MM.1S (cell line): ENCODE results near the gene URI1.
"Not testable (repeated sequence)": the region's sequence is repeated elsewhere in the genome, so short reads cannot be mapped to it uniquely, and the experiment has no call there.

Experiments
- DNase-seq: peaks from one replicate; pipeline ENCODE4 v3.0.0-alpha.2; 2015
- H2AFZ ChIP-seq: fragments of 300-600 bp; sonication (generic); 2 replicates; pipeline ENCODE4 v1.6.0; 2016; ENCODE audit warnings: antibody characterized with exemption, low read length
- H3F3A ChIP-seq: fragments of 300-600 bp; sonication (generic); 2 replicates; pipeline ENCODE4 v1.6.1; 2016; ENCODE audit warnings: mild to moderate bottlenecking, antibody characterized with exemption, low read length, moderate library complexity, mixed read lengths; ENCODE audit not compliant: insufficient read depth
- H3K27ac ChIP-seq: fragments of 300-600 bp; sonication (generic); 2 replicates; pipeline ENCODE4 v1.5.1; 2016; ENCODE audit warnings: mild to moderate bottlenecking, low read length
- H3K27me3 ChIP-seq: fragments of 300-600 bp; sonication (generic); replicated peaks from 2 replicates; pipeline ENCODE4 v1.6.0; 2016; ENCODE audit warnings: low read length; ENCODE audit not compliant: insufficient read depth
- H3K36me3 ChIP-seq: fragments of 300-600 bp; sonication (generic); replicated peaks from 2 replicates; pipeline ENCODE4 v1.6.1; 2016; ENCODE audit warnings: mild to moderate bottlenecking, low read length, mixed read lengths; ENCODE audit not compliant: insufficient read depth
- H3K4me1 ChIP-seq: fragments of 300-600 bp; sonication (generic); 2 replicates; pipeline ENCODE4 v1.6.1; 2016; ENCODE audit warnings: low read length, mixed read lengths
- H3K4me2 ChIP-seq: fragments of 300-600 bp; sonication (generic); 2 replicates; pipeline ENCODE4 v1.6.0; 2016; ENCODE audit warnings: low read depth, low read length
- H3K4me3 ChIP-seq: fragments of 300-600 bp; sonication (generic); 2 replicates; pipeline ENCODE4 v1.5.1; 2016; ENCODE audit warnings: low read length, mixed read lengths
- H3K79me2 ChIP-seq: fragments of 300-600 bp; sonication (generic); 2 replicates; pipeline ENCODE4 v1.6.1; 2016; ENCODE audit warnings: mixed run types, low read length, mixed read lengths
- H3K9ac ChIP-seq: fragments of 300-600 bp; sonication (generic); 2 replicates; pipeline ENCODE4 v1.6.1; 2016; ENCODE audit warnings: low read length, mixed read lengths
- H3K9me2 ChIP-seq: fragments of 300-600 bp; sonication (generic); replicated peaks from 2 replicates; pipeline ENCODE4 v1.6.1; 2016; ENCODE audit warnings: mild to moderate bottlenecking, low read length, mixed read lengths; ENCODE audit not compliant: insufficient read depth
- H3K9me3 ChIP-seq: fragments of 300-600 bp; sonication (generic); replicated peaks from 2 replicates; pipeline ENCODE4 v1.6.1; 2016; ENCODE audit warnings: mild to moderate bottlenecking, low read length, mixed read lengths; ENCODE audit not compliant: insufficient read depth
- H4K20me1 ChIP-seq: fragments of 300-600 bp; sonication (generic); 2 replicates; pipeline ENCODE4 v1.6.1; 2016; ENCODE audit warnings: mild to moderate bottlenecking, low read length, moderate library complexity, mixed read lengths; ENCODE audit not compliant: insufficient read depth
- CTCF ChIP-seq: fragments of 300-600 bp; sonication (generic); IDR thresholded peaks from 2 replicates; pipeline ENCODE4 v1.5.1; 2016; ENCODE audit warnings: antibody characterized with exemption, low read length, mixed read lengths
- EZH2 ChIP-seq: fragments of 300-600 bp; sonication (generic); optimal IDR thresholded peaks from 2 replicates; pipeline ENCODE3; 2017; ENCODE audit warnings: low read depth, mild to moderate bottlenecking, antibody characterized with exemption, low read length, mixed read lengths
- EZH2phosphoT487 ChIP-seq: fragments of 300-600 bp; sonication (generic); IDR thresholded peaks from 2 replicates; pipeline ENCODE4 v1.6.1; 2018; ENCODE audit warnings: antibody characterized with exemption, low read length

URI1 gene

GRCh38 chr19:29914933-29915332, 27.1 kb upstream of the URI1 start:
- H3K4me3 ChIP-seq = no peak overlapping the region
- H3F3A ChIP-seq = no peaks in the 10 kb centered on the region
- DNase-seq = no peak
- no peak overlapping the region for H3K9ac ChIP-seq
- no peaks in the 10 kb centered on the region for H3K36me3 ChIP-seq
- H2AFZ ChIP-seq = no peak overlapping the region
- H3K9me2 ChIP-seq = no peaks in the 10 kb centered on the region
- H3K4me2 ChIP-seq = no peak overlapping the region
- no peaks in the 10 kb centered on the region for H4K20me1 ChIP-seq
- H3K79me2 ChIP-seq = no peaks in the 10 kb centered on the region
- no peaks in the 10 kb centered on the region for H3K9me3 ChIP-seq
- no peak overlapping the region for H3K27ac ChIP-seq
- 0 out of 2 replicates have a peak, but pooled peaks cover 4% of the 10 kb centered on the region for H3K27me3 ChIP-seq
- TF ChIP-seq CTCF = no peak
- TF ChIP-seq EZH2 = no peak
- no peak for TF ChIP-seq EZH2phosphoT487
- no peaks in the 10 kb centered on the region for H3K4me1 ChIP-seq

- not testable (repeated sequence) for H3K9me2 ChIP-seq, H3K27me3 ChIP-seq, H3K36me3 ChIP-seq, H2AFZ ChIP-seq, H3K4me2 ChIP-seq, DNase-seq, H4K20me1 ChIP-seq, H3K4me1 ChIP-seq, H3K79me2 ChIP-seq, H3K9ac ChIP-seq, H3K9me3 ChIP-seq, H3K27ac ChIP-seq, H3K4me3 ChIP-seq, H3F3A ChIP-seq
Observed at GRCh38 chr19:29915832-29916231, 26.2 kb upstream of the URI1 start.

GRCh38 chr19:29917911-29918310, 24.1 kb upstream of the URI1 start:
- H3K36me3 ChIP-seq = no peaks in the 10 kb centered on the region
- H3F3A ChIP-seq = no peaks in the 10 kb centered on the region
- H3K9ac ChIP-seq = no peak overlapping the region
- TF ChIP-seq CTCF (no peak), EZH2phosphoT487 (no peak), EZH2 (no peak)
- no peak overlapping the region for H3K27ac ChIP-seq
- H3K4me1 ChIP-seq = no peaks in the 10 kb centered on the region
- H2AFZ ChIP-seq = 0 out of 2 replicates have a peak overlapping the region, but pooled peaks have one; percentile 19
- H3K4me2 ChIP-seq = peak overlapping the region; percentile 35
- no peaks in the 10 kb centered on the region for H3K27me3 ChIP-seq
- no peaks in the 10 kb centered on the region for H3K9me3 ChIP-seq
- no peaks in the 10 kb centered on the region for H3K9me2 ChIP-seq
- H4K20me1 ChIP-seq = no peaks in the 10 kb centered on the region
- H3K79me2 ChIP-seq = no peaks in the 10 kb centered on the region
- DNase-seq = no peak
- H3K4me3 ChIP-seq = peak overlapping the region; percentile 42

- Histone ChIP-seq H3K36me3 (no peaks in the 10 kb centered on the region), H3K27me3 (no peaks in the 10 kb centered on the region), H3K4me1 (no peaks in the 10 kb centered on the region), H3K79me2 (no peaks in the 10 kb centered on the region), H4K20me1 (no peaks in the 10 kb centered on the region), H3K4me3 (no peak overlapping the region), H3F3A (no peaks in the 10 kb centered on the region), H3K4me2 (no peak overlapping the region), H3K9me3 (no peaks in the 10 kb centered on the region), H2AFZ (no peak overlapping the region), H3K9ac (no peak overlapping the region), H3K27ac (no peak overlapping the region), H3K9me2 (no peaks in the 10 kb centered on the region)
- TF ChIP-seq CTCF (no peak), EZH2phosphoT487 (no peak), EZH2 (no peak)
- no peak for DNase-seq
Observed at GRCh38 chr19:29918891-29919290, 23.1 kb upstream of the URI1 start.
